ENCODE results near the gene SENP2.
"Not testable (repeated sequence)": the region's sequence is repeated elsewhere in the genome, so short reads cannot be mapped to it uniquely, and the experiment has no call there.

SENP2 gene

DNA sequence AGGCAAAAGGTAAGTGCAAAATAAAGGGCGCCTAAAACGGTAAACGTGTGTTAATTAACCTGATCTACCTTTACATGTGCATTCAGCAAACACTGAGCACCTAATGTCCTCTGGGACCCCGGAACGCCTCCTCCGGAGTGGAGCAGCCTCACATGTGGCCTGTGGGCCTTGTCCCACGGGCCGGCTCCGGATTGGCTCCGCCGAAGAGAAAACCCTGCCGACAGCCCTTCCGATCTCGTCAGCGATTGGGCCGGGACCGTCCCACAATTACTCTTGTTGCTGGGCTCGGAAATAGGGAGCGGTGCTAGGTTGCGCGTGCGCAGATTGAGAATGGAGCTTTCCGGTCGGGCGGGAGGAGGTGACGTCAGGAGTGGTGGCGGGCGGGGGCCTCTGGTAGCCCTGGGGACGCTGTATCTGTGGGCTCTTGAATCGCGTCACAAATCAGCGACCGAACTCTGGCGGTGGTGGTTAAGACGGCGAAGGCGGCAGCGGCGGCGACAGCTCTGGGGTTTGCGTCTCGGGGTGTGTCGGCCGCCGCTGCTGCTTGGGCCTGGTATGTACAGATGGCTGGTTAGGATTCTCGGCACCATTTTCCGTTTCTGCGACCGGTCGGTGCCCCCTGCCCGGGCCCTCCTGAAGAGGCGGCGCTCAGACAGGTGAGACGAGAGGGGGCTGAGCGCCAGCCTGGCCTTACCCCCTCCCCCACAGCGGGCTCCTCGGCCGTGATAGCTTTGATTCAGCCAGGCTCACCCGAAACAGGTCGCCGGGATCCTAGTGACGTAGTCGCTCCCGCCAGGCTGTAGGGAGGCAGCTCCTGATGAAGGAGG lies at the start of gene SENP2:
SENP2 (plus strand) TSS at position 437 of the 827 bp plus-strand sequence; CDS start at position 556, 119 bp downstream.
- intact Hi-C loops (cut with DNase I): loop anchor here (1.0 to 10.0 kb wide), 2 partner anchors 88 to 221 kb away; partner anchors contain the start of gene MAP3K13
- DNase-seq: peak; percentile 98 to 100 (median 100)

GRCh38 chr3:185537369-185537970 lies 48.6 kb upstream of the SENP2 start:
- peak in 7 of 42 donors; percentile 9 to 44 (median 23) for DNase-seq
- intact Hi-C loops (cut with DNase I): no loop called here

GRCh38 chr3:185539934-185540333 lies 46.2 kb upstream of the SENP2 start:
- intact Hi-C loops (cut with DNase I): no loop called here
- no peak for DNase-seq

GRCh38 chr3:185540695-185541094 lies 45.4 kb upstream of the SENP2 start:
- intact Hi-C loops (cut with DNase I): no loop called here
- no peak for DNase-seq

DNA sequence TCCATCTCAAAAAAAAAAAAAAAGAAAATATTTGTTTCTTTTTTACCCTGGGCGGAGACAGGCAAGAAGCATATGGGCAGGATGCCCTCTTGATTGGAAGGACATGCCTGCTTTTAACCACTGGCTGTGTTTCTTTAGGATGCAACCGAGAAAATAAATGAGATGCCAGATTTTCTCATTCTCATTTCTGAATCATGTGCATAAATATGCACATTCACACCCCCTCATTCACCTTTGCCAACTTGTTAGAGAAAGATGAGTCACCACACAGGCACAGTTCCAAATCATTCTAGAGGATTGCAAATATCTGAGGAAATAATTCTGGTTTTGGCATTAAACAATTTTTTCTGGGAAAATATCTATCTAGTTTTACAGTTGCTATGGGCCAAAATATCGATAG lies 37.0 kb upstream of the SENP2 start:
- DNase-seq: peak in 13 of 42 donors; percentile 21 to 77 (median 47)
- intact Hi-C loops (cut with DNase I): no loop called here

DNA sequence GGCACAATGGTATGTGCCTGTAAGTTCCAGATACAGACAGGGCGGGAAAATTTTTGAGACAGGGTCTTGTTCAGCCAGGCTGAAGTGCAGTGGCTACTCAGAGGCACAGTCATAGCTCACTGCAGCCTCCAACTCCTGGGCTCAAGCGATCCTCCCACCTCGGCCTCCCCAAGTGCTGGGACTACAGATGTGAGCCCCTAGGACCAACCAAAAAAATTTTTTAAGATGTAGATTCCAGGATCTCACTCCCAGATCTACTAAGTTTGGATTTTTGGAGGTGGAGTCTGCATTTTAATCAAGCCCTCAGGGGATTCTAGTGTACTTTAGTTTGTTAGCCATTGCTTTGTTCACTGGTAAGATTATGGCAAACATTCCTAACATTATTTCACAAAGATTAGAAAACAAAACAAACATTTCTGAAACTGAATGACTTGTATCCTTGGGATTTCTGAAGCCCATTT lies 36.4 kb upstream of the SENP2 start:
- intact Hi-C loops (cut with DNase I): no loop called here
- peak in 1 of 42 donors; percentile 29 for DNase-seq

GRCh38 chr3:185552358-185552877 lies 33.7 kb upstream of the SENP2 start, which contains the start of gene LIPH:
Gene LIPH, minus strand, starts transcription at chr3:185552588. Its CDS starts 117 bp downstream, at chr3:185552471.
- intact Hi-C loops (cut with DNase I): no loop called here
- DNase-seq: peak in 1 of 42 donors; percentile 32

DNA sequence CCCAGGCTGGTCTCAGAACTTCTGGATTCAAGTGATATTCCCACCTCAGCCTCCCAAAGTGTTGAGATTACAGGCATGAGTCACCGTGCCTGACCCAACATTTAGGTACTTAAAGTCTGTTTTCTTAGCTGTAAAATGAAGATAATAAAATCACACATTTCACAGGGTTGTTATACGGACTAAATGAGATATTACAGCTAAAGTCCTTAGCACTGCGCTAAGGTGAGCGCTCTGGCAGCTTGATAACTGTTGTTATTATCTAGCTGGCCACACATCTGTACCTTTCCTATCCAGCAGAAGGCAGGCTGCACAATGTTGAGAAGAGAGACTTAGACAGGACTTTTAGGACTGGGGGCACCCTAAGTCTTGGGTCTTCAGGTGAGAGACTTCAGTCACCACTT lies 31.0 kb upstream of the SENP2 start:
- DNase-seq: no peak
- intact Hi-C loops (cut with DNase I): no loop called here

GRCh38 chr3:185555860-185556347 lies 30.2 kb upstream of the SENP2 start:
- no peak for DNase-seq
- intact Hi-C loops (cut with DNase I): no loop called here

DNA sequence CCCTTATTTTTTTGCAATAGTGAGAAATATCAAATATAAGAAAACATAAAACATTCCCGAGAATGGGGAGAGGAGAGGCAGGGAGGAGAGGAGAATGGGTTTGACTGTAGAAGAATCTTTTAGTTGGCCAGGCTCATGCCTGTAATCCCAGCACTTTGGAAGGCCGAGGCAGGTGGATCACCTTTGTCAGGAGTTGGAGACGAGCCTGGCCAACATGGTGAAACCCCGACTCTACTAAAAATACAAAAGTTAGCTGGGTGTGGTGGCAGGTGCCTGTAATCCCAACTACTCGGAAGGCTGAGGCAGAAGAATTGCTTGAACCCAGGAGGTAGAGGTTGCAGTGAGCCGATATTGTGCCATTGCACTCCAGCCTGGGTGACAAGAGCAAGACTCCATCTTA lies 29.5 kb upstream of the SENP2 start:
- intact Hi-C loops (cut with DNase I); DNase-seq: not testable (repeated sequence)

- intact Hi-C loops (cut with DNase I): no loop called here
- no peak for DNase-seq
Observed at GRCh38 chr3:185558395-185558794, 27.7 kb upstream of the SENP2 start.

- intact Hi-C loops (cut with DNase I): no loop called here
- peak in 1 of 42 donors; percentile 24 for DNase-seq
Observed at GRCh38 chr3:185559706-185560090, 26.4 kb upstream of the SENP2 start.

GRCh38 chr3:185560676-185561075 lies 25.4 kb upstream of the SENP2 start:
- intact Hi-C loops (cut with DNase I): no loop called here
- DNase-seq: peak in 1 of 42 donors; percentile 6

- DNase-seq: peak in 25 of 42 donors; percentile 13 to 57 (median 35)
- intact Hi-C loops (cut with DNase I): no loop called here
Observed at GRCh38 chr3:185561374-185561943, 24.6 kb upstream of the SENP2 start.

GRCh38 chr3:185561958-185562357 lies 24.1 kb upstream of the SENP2 start:
- peak in 7 of 42 donors; percentile 9 to 41 (median 24) for DNase-seq
- intact Hi-C loops (cut with DNase I): no loop called here

GRCh38 chr3:185572183-185572582 lies 13.9 kb upstream of the SENP2 start:
- DNase-seq: no peak
- intact Hi-C loops (cut with DNase I): no loop called here

DNA sequence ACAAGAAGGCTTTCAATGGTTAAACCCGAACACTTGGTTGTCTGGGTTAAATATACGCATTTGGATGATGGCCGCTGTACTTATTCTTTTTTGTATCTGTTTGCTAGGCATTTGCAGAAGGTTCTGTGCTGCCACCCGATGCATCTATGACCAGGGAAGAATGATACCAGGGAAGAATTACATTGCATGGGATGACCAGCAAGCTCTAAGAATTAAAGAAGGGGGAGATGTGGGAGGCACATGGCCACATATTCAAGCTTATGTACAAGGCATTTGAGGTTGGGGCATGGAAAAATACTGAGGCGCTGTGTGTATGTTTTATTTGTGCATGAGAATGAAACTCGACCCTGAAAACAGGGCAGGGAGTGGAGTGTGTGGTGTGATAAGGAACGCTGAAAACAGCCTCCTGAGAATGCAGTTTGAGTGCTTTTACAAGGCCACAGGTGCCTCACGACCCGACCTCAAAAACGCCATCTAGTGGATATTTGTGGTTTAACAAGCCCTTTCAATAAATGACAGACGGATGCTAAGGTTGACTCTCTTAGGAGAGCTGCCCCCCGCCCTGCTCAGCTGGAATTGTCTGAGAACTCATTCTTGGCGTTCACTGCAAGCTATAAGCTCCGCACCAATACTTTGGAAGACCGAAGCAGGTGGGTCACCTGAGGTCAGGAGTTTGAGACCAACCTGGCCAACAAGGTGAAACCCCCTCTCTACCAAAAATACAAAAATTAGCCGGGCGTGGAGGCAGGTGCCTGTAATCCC lies 10.8 kb upstream of the SENP2 start:
- peak in 16 of 42 donors; percentile 13 to 54 (median 33) for DNase-seq
- intact Hi-C loops (cut with DNase I): not testable (repeated sequence)

DNA sequence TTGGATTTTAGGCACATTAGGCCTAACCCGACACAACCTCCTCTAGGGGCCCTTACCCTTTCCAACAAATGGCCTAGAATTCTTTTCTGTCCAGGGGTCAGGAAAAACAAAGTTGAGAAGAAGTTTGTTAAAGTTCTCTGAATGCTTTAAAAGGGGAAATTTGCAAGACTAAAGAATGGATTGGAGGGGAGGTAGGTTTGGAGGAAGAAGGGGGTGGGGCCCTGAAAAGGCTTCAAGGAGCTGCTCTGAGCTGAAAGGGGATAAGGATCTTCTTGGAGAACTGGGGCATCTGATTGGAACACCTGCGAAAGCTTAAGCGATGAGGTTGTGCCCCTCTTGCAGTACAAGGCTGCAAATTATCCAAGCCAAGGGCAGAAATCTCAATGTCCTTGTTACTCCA lies 3.9 kb upstream of the SENP2 start:
- no peak for DNase-seq
- intact Hi-C loops (cut with DNase I): loop anchor here (10.0 kb wide), 1 partner anchor 217 kb away; the partner anchor contains the start of gene MAP3K13
